A673 (cell line): ENCODE data around the gene ARID5B. TPM values are rescaled to one million over a fixed set of nuclear protein-coding genes. Genes with fewer than 3 reads are reported as not detected.
"Not testable (repeated sequence)": the region's sequence is repeated elsewhere in the genome, so short reads cannot be mapped to it uniquely, and the experiment has no call there.

Experiments used
- BruUV-seq: library from RNA; stranded (reverse); fragments of 400-500 nt; replicated peaks from 2 replicates; lab custom pipeline; 2021; lab: Mats Ljungman, UMichigan
- CTCF ChIA-PET: fragments of 300-600 bp; sonication (Branson Sonifier 250); formaldehyde crosslinking; loops from one replicate; lab custom pipeline; 2022; ENCODE audit warnings: antibody characterized with exemption; lab: Charles Lee
- POLR2A ChIA-PET: fragments of 300-600 bp; sonication (Branson Sonifier 250); formaldehyde crosslinking; loops from one replicate; lab custom pipeline; 2022; ENCODE audit warnings: antibody characterized with exemption; ENCODE audit not compliant: low non-redundant PET; lab: Charles Lee
- DNase-seq: peaks from one replicate; pipeline ENCODE4 v3.0.0-alpha.2; 2015; ENCODE audit warnings: low spot score
- H3K27ac ChIP-seq: fragments of 200-600 bp; sonication (generic); 2 replicates; pipeline ENCODE4 v1.5.1; 2016; ENCODE audit warnings: mixed run types, low read depth, mild to moderate bottlenecking, mixed read lengths, antibody characterized with exemption, low read length; ENCODE audit not compliant: poor library complexity, severe bottlenecking
- H3K27me3 ChIP-seq: fragments of 200-600 bp; sonication (generic); replicated peaks from 2 replicates; pipeline ENCODE4 v1.6.1; 2017; ENCODE audit warnings: mixed run types, low read depth, mild to moderate bottlenecking, mixed read lengths, antibody characterized with exemption, low read length; ENCODE audit not compliant: insufficient read depth, poor library complexity
- H3K36me3 ChIP-seq: fragments of 200-600 bp; sonication (generic); 2 replicates; pipeline ENCODE4 v1.6.1; 2016; ENCODE audit warnings: mixed run types, mild to moderate bottlenecking, mixed read lengths, antibody characterized with exemption, low read length; ENCODE audit not compliant: insufficient read depth, poor library complexity, severe bottlenecking
- H3K4me1 ChIP-seq: fragments of 200-600 bp; sonication (generic); 2 replicates; pipeline ENCODE4 v1.6.1; 2017; ENCODE audit warnings: mixed run types, mild to moderate bottlenecking, mixed read lengths, antibody characterized with exemption, low read length; ENCODE audit not compliant: insufficient read depth, poor library complexity, severe bottlenecking
- H3K4me3 ChIP-seq: fragments of 200-600 bp; sonication (generic); 2 replicates; pipeline ENCODE4 v1.5.1; 2016; ENCODE audit warnings: low read depth, mixed run types, mild to moderate bottlenecking, mixed read lengths, low read length; ENCODE audit not compliant: poor library complexity, severe bottlenecking
- H3K9me3 ChIP-seq: fragments of 200-600 bp; sonication (generic); 2 replicates; pipeline ENCODE4 v1.6.1; 2016; ENCODE audit warnings: mixed run types, low read depth, mild to moderate bottlenecking, mixed read lengths, antibody characterized with exemption, low read length; ENCODE audit not compliant: poor library complexity, severe bottlenecking
- CTCF ChIP-seq: fragments of 300-800, 200-600 bp; sonication (generic); conservative IDR thresholded peaks from 2 replicates; pipeline ENCODE4 v1.5.1; 2017; ENCODE audit warnings: low read depth, mild to moderate bottlenecking, antibody characterized with exemption, low read length, moderate library complexity, mixed read lengths
- EZH2 ChIP-seq: fragments of 200-600 bp; sonication (generic); IDR thresholded peaks from 2 replicates; pipeline ENCODE4 v1.6.1; 2017; ENCODE audit warnings: borderline replicate concordance, low read depth, mild to moderate bottlenecking, mixed read lengths, antibody characterized with exemption, low read length; ENCODE audit not compliant: poor library complexity, severe bottlenecking
- intact Hi-C: fragments of 100-400 bp; cut with micrococcal nuclease; formaldehyde crosslinking; loops from one replicate; pipeline ENCODE4 v1.10.0; 2022; ENCODE audit not compliant: unreplicated experiment
- total RNA-seq: library from RNA; stranded (reverse); gene quantifications from 2 replicates; pipeline ENCODE4 v1.2.3, GENCODE V29; 2021

The ARID5B gene
- total RNA-seq, 1 experiment from 2014 or later = 29.0 TPM

GRCh38 chr10:61975391-61975932, 74.0 kb downstream of the ARID5B start:
- no peak for TF ChIP-seq CTCF
- no peak for TF ChIP-seq EZH2
- no peaks in the 10 kb centered on the region for H3K27me3 ChIP-seq
- ChIA-PET POLR2A (interaction anchor here (0.6 kb wide), 1 partner anchor 18 kb away, joined by 4 read pairs; no protein-coding TSS in a partner anchor), CTCF (interaction anchor here (1.0 kb wide), 1 partner anchor 19 kb away, joined by 4 read pairs; no protein-coding TSS in a partner anchor)
- no peaks in the 10 kb centered on the region for H3K36me3 ChIP-seq
- intact Hi-C loops = no loop called here
- peak overlapping the region; percentile 65 for H3K27ac ChIP-seq
- H3K4me3 ChIP-seq = peak overlapping the region; percentile 9
- DNase-seq = peak; percentile 83
- BruUV-seq = no TSS peak
- H3K4me1 ChIP-seq = peaks cover 60% of the 10 kb centered on the region
- no peaks in the 10 kb centered on the region for H3K9me3 ChIP-seq

DNA sequence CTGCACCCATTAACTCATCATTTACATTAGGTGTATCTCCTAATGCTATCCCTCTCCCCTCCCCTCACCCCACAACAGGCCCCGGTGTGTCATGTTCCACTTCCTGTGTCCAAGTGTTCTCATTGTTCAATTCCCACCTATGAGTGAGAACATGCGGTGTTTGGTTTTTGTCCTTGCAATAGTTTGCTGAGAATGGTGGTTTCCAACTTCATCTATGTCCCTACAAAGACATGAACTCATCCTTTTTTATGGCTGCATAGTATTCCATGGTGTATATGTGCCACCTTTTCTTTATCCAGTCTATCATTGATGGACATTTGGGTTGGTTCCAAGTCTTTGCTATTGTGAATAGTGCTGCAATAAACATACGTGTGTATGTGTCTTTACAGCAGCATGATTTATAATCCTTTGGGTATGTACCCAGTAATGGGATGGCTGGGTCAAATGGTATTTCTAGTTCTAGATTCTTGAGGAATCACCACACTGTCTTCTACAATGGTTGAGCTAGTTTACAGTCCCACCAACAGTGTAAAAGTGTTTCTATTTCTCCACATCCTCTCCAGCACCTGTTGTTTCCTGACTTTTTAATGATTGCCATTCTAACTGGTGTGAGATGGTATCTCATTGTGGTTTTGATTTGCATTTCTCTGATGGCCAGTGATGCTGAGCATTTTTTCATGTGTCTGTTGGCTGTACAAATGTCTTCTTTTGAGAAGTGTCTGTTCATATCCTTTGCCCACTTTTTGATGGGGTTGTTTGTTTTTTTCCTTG, 75.6 kb downstream of the ARID5B start:
- H3K36me3 ChIP-seq, H3K27ac ChIP-seq, H3K9me3 ChIP-seq, CTCF ChIA-PET, DNase-seq, POLR2A ChIA-PET, H3K4me3 ChIP-seq, H3K27me3 ChIP-seq, intact Hi-C loops, BruUV-seq: not testable (repeated sequence)
- peaks cover 50% of the 10 kb centered on the region for H3K4me1 ChIP-seq

- no TSS peak for BruUV-seq
- Histone ChIP-seq H3K9me3 (no peaks in the 10 kb centered on the region), H3K36me3 (no peaks in the 10 kb centered on the region), H3K27me3 (no peaks in the 10 kb centered on the region), H3K4me3 (no peak overlapping the region), H3K27ac (no peak overlapping the region), H3K4me1 (peaks cover 50% of the 10 kb centered on the region)
- ChIA-PET CTCF (no interaction called here), POLR2A (no interaction called here)
- no peak for DNase-seq
- intact Hi-C loops = no loop called here
- TF ChIP-seq EZH2 (no peak), CTCF (peak; percentile 43)
These were observed 77.5 kb downstream of the ARID5B start for GRCh38 chr10:61978965-61979364.
